Lower leg skin (tissue), 4 donors: ENCODE data around the gene ACAA1. TPM values are rescaled to one million over a fixed set of nuclear protein-coding genes. Genes with fewer than 3 reads are reported as not detected.

Experiments
- DNase-seq, 2 donors: peaks; one replicate each; pipeline ENCODE4 v3.0.0-alpha.2; 2019; ENCODE audit warnings: low spot score in 2 of 2
- H3K4me3 ChIP-seq: fragments of 200-600 bp; sonication (generic); 2 replicates; pipeline ENCODE4 v1.5.1; 2017; ENCODE audit warnings: mild to moderate bottlenecking, low read depth; ENCODE audit not compliant: poor library complexity, severe bottlenecking
- POLR2A ChIP-seq, 2 donors: fragments of 450-650 bp; IDR thresholded peaks; one replicate each; pipeline ENCODE4 v1.6.1; 2016 to 2017; ENCODE audit warnings: antibody characterized with exemption in 2 of 2, mild to moderate bottlenecking in 1 of 2, moderate library complexity in 1 of 2
- WGBS, 2 donors: methylation state at CpG; one replicate each; pipeline ENCODE4 v1.1.5; 2018; 5-methylcytosine and 5-hydroxymethylcytosine counted together
- intact Hi-C: fragments of 100-400 bp; cut with DNase I; formaldehyde crosslinking; loops from one replicate; pipeline ENCODE4 v1.15.0; 2023; ENCODE audit warnings: low total_unique reads
- total RNA-seq, 4 donors: library from RNA; depleted of rRNA; stranded (reverse); fragments of >200 nt; gene quantifications; one replicate each; pipeline ENCODE4 v1.1.0, GENCODE V29; 2016
- TF ChIP-seq, protein P1 (sequence below), 3 donors: fragments of 450-650 bp; IDR thresholded peaks; one replicate each; pipeline ENCODE4 v1.5.1; 2016; ENCODE audit warnings: antibody characterized with exemption in 3 of 3, mild to moderate bottlenecking in 3 of 3, moderate library complexity in 2 of 3

ACAA1 gene, protein sequence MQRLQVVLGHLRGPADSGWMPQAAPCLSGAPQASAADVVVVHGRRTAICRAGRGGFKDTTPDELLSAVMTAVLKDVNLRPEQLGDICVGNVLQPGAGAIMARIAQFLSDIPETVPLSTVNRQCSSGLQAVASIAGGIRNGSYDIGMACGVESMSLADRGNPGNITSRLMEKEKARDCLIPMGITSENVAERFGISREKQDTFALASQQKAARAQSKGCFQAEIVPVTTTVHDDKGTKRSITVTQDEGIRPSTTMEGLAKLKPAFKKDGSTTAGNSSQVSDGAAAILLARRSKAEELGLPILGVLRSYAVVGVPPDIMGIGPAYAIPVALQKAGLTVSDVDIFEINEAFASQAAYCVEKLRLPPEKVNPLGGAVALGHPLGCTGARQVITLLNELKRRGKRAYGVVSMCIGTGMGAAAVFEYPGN
- 10 to 100 TPM; 28.1 to 50.1 (median 40.2) TPM for total RNA-seq

DNA sequence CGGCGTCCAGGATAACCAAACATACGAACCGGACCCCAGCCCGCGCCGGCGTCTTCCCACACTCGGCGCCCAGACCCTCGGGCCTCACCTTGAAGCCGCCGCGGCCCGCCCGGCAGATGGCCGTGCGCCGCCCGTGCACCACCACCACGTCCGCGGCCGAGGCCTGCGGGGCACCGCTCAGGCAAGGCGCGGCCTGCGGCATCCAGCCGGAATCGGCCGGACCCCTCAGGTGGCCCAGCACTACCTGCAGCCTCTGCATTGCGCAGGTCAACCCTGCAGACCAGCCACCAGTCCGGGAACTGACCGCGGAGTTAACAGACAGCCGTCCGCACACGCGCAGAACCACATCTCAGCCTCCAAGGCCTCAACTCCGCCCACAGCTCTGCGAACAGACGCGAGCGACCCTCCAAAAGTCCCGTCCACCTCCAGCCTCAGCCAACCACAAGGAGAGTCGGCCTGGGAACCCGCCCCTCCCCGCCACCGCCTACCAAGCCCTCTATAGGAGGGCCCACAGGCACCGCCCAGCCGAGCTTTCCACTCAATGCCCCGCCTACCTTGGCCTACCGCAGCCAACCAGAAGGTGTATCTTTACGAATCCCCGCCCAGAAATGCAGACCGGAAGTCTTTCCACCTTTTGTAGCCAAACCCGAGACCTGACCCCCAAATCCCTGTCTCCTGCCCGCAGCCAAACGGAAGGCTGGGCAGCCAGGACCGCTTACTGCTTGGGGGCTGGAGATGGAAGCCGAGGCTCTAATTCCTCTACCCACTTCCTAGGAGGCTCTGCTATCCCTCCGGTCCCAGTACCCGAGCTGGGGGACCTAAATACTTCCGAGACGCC, at the start of gene ACAA1:
Gene ACAA1, minus strand, starts transcription at position 351 of the 838 bp plus-strand sequence. Its CDS starts 92 bp downstream, at position 259.
- intact Hi-C loops = no loop called here
- TF ChIP-seq POLR2A (IDR thresholded peaks at IDR 0.05) = no peak
- TF ChIP-seq, protein P1, sequence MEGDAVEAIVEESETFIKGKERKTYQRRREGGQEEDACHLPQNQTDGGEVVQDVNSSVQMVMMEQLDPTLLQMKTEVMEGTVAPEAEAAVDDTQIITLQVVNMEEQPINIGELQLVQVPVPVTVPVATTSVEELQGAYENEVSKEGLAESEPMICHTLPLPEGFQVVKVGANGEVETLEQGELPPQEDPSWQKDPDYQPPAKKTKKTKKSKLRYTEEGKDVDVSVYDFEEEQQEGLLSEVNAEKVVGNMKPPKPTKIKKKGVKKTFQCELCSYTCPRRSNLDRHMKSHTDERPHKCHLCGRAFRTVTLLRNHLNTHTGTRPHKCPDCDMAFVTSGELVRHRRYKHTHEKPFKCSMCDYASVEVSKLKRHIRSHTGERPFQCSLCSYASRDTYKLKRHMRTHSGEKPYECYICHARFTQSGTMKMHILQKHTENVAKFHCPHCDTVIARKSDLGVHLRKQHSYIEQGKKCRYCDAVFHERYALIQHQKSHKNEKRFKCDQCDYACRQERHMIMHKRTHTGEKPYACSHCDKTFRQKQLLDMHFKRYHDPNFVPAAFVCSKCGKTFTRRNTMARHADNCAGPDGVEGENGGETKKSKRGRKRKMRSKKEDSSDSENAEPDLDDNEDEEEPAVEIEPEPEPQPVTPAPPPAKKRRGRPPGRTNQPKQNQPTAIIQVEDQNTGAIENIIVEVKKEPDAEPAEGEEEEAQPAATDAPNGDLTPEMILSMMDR (IDR thresholded peaks at IDR 0.05) = no peak
- DNase-seq = peak; percentile 100
- H3K4me3 ChIP-seq = peak within 1 kb of the TSS; percentile 81
- 0% methylated on average over 53 to 61 of the region's 66 CpGs for WGBS, 2 donors

DNA sequence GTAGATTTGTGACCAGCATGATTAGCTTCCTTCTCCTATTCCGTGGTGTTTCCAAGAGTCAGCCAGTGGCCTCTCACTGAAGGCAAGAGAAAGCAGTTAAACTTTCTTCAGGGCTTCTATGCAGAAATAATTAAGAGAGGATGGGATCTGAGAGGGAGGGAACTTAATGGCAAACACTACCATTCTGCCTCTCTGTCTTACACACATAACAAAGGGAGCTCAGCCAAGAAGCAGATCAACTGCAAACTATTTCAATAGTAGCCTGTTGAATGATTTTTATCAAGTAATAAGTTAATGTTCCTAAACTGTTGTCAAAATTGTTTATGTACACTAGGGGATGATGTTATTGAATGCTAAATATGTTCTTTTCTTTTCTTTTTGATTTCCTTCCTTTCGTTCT, 40.3 kb upstream of the ACAA1 start:
- WGBS, 2 donors = 50 to 58% methylated on average over 2 of the region's 2 CpGs
- no peak for DNase-seq
- H3K4me3 ChIP-seq = no peak overlapping the region
- intact Hi-C loops = no loop called here
- no peak for TF ChIP-seq POLR2A (IDR thresholded peaks at IDR 0.05)
- TF ChIP-seq, protein P1 (IDR thresholded peaks at IDR 0.05) = no peak

DNA sequence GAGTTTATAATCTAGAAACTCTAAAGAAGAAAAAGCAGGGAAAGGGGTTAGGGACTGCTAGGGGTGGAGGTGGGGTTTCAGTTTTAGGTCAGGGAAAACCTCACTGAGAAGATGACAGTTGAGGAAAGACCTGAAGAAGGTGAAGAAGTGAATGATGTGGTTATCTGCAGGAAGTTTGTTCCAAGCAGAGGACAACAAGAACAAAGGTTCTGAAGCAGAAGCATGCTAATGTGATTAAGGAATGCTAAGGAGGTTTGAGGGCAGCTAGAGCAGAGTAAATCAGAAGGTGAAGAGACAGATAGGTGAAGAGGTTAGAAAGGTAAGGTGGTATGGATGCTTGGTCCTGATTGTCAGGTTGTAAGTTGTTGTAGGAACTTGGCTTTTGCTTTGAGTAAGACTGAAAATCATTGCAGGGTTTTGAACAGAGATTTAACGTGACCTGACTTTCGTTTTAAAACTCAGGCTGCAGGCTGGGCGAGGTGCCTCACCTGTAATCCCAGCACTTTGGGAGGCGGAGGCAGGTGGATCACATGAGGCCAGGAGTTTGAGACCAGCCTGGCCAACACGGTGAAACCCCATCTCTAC, 37.0 kb upstream of the ACAA1 start:
- intact Hi-C loops = no loop called here

DNA sequence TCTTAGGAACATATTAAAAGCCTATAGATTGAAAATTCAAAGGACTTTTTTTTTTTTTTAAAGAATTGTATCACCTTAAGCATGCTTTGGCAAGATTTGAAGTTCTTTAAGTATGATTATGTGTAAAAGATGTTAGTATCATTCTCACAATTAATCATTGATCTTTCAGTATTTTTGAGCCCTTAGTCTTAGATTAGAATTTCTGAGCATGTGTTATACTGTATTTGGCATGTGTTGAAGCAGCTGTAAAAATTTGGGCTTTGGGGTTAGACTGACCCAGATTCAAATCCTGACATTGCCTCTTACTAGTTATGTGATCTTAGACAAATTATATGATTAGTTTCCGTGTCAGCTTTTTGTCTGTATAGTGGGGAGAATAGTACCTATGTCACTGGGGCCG, 34.7 kb upstream of the ACAA1 start:
- H3K4me3 ChIP-seq = no peak overlapping the region
- TF ChIP-seq, protein P1 (IDR thresholded peaks at IDR 0.05) = no peak
- no peak for TF ChIP-seq POLR2A (IDR thresholded peaks at IDR 0.05)
- WGBS, 2 donors = 85 to 91% methylated on average over 2 of the region's 2 CpGs
- DNase-seq = no peak
- intact Hi-C loops = no loop called here

More for the DNA sequence above, 37.0 kb upstream of the ACAA1 start:
- DNase-seq = no peak
- 81 to 84% methylated on average over 5 of the region's 5 CpGs for WGBS, 2 donors
- no peak for TF ChIP-seq POLR2A (IDR thresholded peaks at IDR 0.05)
- TF ChIP-seq, protein P1 (IDR thresholded peaks at IDR 0.05) = no peak
- no peak overlapping the region for H3K4me3 ChIP-seq

DNA sequence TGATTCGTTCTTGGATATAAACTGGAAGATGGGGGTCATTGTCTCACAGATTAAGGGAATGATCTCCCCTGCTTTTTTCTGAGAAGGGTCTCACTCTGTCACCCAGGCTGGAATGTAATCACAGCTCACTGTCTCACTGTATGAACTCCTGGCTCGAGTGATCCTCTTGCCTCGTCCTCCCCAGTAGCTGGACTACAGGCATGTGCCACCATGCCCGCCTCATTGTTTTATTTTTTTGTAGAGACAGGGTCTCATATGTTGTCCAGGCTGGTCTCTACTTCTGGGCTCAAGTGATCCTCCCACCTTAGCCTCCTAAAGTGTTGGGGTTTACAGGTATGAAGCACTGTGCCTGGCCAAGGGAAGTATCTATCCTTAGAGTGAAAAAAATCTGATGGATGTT, 33.8 kb upstream of the ACAA1 start:
- intact Hi-C loops = no loop called here
- DNase-seq = no peak
- H3K4me3 ChIP-seq = no peak overlapping the region
- TF ChIP-seq, protein P1 (IDR thresholded peaks at IDR 0.05) = no peak
- no peak for TF ChIP-seq POLR2A (IDR thresholded peaks at IDR 0.05)
- WGBS, 2 donors = 86 to 88% methylated on average over 4 of the region's 4 CpGs
